HepG2 (cell line): ENCODE data around the gene DMRTC1.
"Not testable (repeated sequence)": the region's sequence is repeated elsewhere in the genome, so short reads cannot be mapped to it uniquely, and the experiment has no call there.

Experiments used
- MAX ChIP-seq: IDR thresholded peaks from 2 replicates; pipeline ENCODE4 v1.6.1; 2012; ENCODE audit warnings: inconsistent platforms
- MXI1 ChIP-seq: IDR thresholded peaks from 3 replicates; pipeline ENCODE4 v1.6.1; 2012; ENCODE audit warnings: low read depth, low read length, inconsistent platforms, borderline replicate concordance
- NRL ChIP-seq: sonication (generic); formaldehyde crosslinking; IDR thresholded peaks from 2 replicates; pipeline ENCODE4 v1.5.0; 2020; ENCODE audit warnings: missing genetic modification reagents, mild to moderate bottlenecking, moderate library complexity, borderline replicate concordance
- PHB2 ChIP-seq: fragments of 450-650 bp; IDR thresholded peaks from 2 replicates; pipeline ENCODE4 v1.6.1; 2018; ENCODE audit not compliant: partially characterized antibody
- POLR2AphosphoS5 ChIP-seq: IDR thresholded peaks from 2 replicates; pipeline ENCODE4 v1.6.1; 2012; ENCODE audit warnings: low read depth, low read length
- TBL1XR1 ChIP-seq: fragments of 150-350 bp; IDR thresholded peaks from 2 replicates; pipeline ENCODE4 v1.6.1; 2014; ENCODE audit warnings: borderline replicate concordance, low read length; ENCODE audit not compliant: partially characterized antibody
- ZBTB7A ChIP-seq: sonication (generic); formaldehyde crosslinking; IDR thresholded peaks from 2 replicates; pipeline ENCODE4 v1.8.0; 2022; ENCODE audit warnings: mild to moderate bottlenecking, missing genetic modification reagents
- ZNF609 ChIP-seq: sonication (generic); formaldehyde crosslinking; IDR thresholded peaks from 2 replicates; pipeline ENCODE4 v1.4.0; 2020; ENCODE audit warnings: mild to moderate bottlenecking, missing genetic modification reagents, borderline replicate concordance
- TF ChIP-seq, protein P1 (sequence below): sonication (generic); formaldehyde crosslinking; IDR thresholded peaks from 2 replicates; pipeline ENCODE4 v1.5.0; 2020; ENCODE audit warnings: mild to moderate bottlenecking, missing genetic modification reagents, moderate library complexity

DNA sequence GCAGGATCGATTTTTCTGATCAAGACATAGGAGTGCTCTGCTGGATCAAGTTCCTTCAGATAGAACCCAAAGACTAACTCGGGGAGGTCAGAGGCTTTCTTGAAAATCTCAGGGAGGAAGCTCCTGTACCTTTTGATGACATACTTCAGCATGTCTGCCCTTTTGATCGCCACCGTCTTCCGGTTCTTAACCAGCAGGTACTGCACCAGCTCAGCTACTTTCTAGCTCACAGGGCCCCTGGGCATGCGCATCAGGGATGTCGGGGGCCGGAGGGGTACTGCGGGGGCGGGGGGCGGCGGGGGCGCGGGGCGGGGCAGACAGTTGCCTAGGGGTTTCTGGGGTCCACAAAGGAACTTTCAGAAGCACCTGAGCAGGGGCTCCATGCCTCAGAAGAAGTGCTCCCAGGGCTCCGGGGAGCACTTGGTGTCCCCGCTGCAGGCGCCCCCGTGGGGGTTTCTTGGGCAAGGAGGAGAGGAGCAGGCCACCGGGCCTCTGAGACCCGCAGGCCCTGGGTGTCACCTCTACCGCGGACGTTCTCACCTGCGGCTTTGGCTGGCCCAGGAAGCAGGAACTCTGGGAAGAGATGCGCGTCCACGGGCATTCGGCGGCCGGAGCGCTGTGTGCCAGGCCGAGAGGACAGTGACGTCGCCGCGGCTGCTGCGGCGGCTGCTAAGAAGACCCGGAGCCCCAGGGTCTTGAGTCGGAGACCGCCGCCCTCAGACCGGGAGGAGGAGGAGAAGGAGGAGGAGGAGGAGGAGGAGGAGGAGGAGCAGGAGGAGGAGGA lies 410 bp downstream of the DMRTC1 start:
- TF ChIP-seq MXI1; ZBTB7A (CRISPR knock-in tag); MAX; NRL; TBL1XR1; POLR2AphosphoS5; ZNF609; PHB2: not testable (repeated sequence)
- TF ChIP-seq, protein P1, sequence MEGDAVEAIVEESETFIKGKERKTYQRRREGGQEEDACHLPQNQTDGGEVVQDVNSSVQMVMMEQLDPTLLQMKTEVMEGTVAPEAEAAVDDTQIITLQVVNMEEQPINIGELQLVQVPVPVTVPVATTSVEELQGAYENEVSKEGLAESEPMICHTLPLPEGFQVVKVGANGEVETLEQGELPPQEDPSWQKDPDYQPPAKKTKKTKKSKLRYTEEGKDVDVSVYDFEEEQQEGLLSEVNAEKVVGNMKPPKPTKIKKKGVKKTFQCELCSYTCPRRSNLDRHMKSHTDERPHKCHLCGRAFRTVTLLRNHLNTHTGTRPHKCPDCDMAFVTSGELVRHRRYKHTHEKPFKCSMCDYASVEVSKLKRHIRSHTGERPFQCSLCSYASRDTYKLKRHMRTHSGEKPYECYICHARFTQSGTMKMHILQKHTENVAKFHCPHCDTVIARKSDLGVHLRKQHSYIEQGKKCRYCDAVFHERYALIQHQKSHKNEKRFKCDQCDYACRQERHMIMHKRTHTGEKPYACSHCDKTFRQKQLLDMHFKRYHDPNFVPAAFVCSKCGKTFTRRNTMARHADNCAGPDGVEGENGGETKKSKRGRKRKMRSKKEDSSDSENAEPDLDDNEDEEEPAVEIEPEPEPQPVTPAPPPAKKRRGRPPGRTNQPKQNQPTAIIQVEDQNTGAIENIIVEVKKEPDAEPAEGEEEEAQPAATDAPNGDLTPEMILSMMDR (CRISPR knock-in tag), result not testable (repeated sequence)
